Panc1 (cell line): ENCODE data around the gene ZC3HAV1. TPM values are rescaled to one million over a fixed set of nuclear protein-coding genes. Genes with fewer than 3 reads are reported as not detected.
A peak's percentile ranks its signal among the peaks of the same experiment; 100 is the strongest.

ENCODE experiments used
- ATAC-seq: fragments of 200-7000 bp; cut with Tn5 transposase; 2 replicates; pipeline ENCODE4 v1.9.1; 2020; ENCODE audit warnings: mild to moderate bottlenecking, moderate library complexity
- BruUV-seq: library from RNA; stranded (reverse); fragments of 400-500 nt; replicated peaks from 2 replicates; lab custom pipeline; 2021; lab: Mats Ljungman, UMichigan
- CTCF ChIA-PET: fragments of 300-600 bp; sonication (Branson Sonifier 250); formaldehyde crosslinking; loops from one replicate; lab custom pipeline; 2022; ENCODE audit warnings: antibody characterized with exemption; lab: Charles Lee
- POLR2A ChIA-PET: fragments of 300-600 bp; sonication (Branson Sonifier 250); formaldehyde crosslinking; loops from one replicate; lab custom pipeline; 2022; ENCODE audit warnings: antibody characterized with exemption; lab: Charles Lee
- DNase-seq: peaks from one replicate; pipeline ENCODE4 v3.0.0-alpha.2; 2010; ENCODE audit warnings: low read depth, low spot score
- H3K27ac ChIP-seq: 2 replicates; pipeline ENCODE4 v1.5.1; 2011; ENCODE audit warnings: mild to moderate bottlenecking, low read length, inconsistent platforms
- H3K27me3 ChIP-seq: fragments of 200-500 bp; sonication (Bioruptor generic); 2 replicates; pipeline ENCODE4 v1.6.0; 2014; ENCODE audit warnings: low read length, inconsistent platforms; ENCODE audit not compliant: control insufficient read depth, insufficient read depth
- H3K36me3 ChIP-seq: fragments of 200-500 bp; sonication (Bioruptor generic); 2 replicates; pipeline ENCODE4 v1.5.1; 2014; ENCODE audit warnings: inconsistent platforms, mild to moderate bottlenecking, low read length, moderate library complexity; ENCODE audit not compliant: control insufficient read depth, insufficient read depth
- H3K4me1 ChIP-seq: 2 replicates; pipeline ENCODE4 v1.5.1; 2011; ENCODE audit warnings: inconsistent platforms, mild to moderate bottlenecking, low read length, moderate library complexity; ENCODE audit not compliant: control insufficient read depth, insufficient read depth
- H3K4me3 ChIP-seq, 2 experiments: 2 replicates each; pipeline ENCODE4 v1.5.1; 2011 to 2012; ENCODE audit warnings: low read depth in 2 of 2, low read length in 2 of 2, mild to moderate bottlenecking in 2 of 2, inconsistent platforms in 1 of 2, moderate library complexity in 1 of 2
- H3K9me3 ChIP-seq: fragments of 200-500 bp; sonication (Bioruptor generic); 2 replicates; pipeline ENCODE4 v1.5.1; 2014; ENCODE audit warnings: low read depth, mild to moderate bottlenecking, inconsistent platforms, low read length, moderate library complexity; ENCODE audit not compliant: control insufficient read depth, insufficient read depth
- POLR2AphosphoS5 ChIP-seq: IDR thresholded peaks from 2 replicates; pipeline ENCODE4 v1.6.1; 2012; ENCODE audit warnings: mild to moderate bottlenecking, low read depth, low read length, moderate library complexity
- SIN3A ChIP-seq: IDR thresholded peaks from 2 replicates; pipeline ENCODE4 v1.6.1; 2012; ENCODE audit warnings: low read depth, mild to moderate bottlenecking, low read length, moderate library complexity, borderline replicate concordance; ENCODE audit not compliant: insufficient read depth
- TCF7L2 ChIP-seq: IDR thresholded peaks from 2 replicates; pipeline ENCODE4 v1.6.1; 2011; ENCODE audit warnings: mild to moderate bottlenecking, low read depth, low read length, inconsistent platforms
- in situ Hi-C: cut with HindIII; loops from 2 replicates; pipeline ENCODE4 v1.10.0; 2016; ENCODE audit warnings: low sequenced_read_pairs, low pct_unique_long_range_greater_than_20kb
- intact Hi-C: fragments of 100-400 bp; cut with micrococcal nuclease; formaldehyde crosslinking; loops from one replicate; pipeline ENCODE4 v1.10.0; 2022; ENCODE audit not compliant: unreplicated experiment
- total RNA-seq: library from RNA; stranded (reverse); gene quantifications from one replicate; pipeline ENCODE4 v1.2.1, GENCODE V29; 2021; ENCODE audit not compliant: unreplicated experiment
- TF ChIP-seq, protein P1 (sequence below): fragments of 450-650 bp; IDR thresholded peaks from 2 replicates; pipeline ENCODE4 v1.5.1; 2017; ENCODE audit warnings: mild to moderate bottlenecking
- TF ChIP-seq, protein P2 (sequence below), 2 experiments: IDR thresholded peaks; 2 replicates each; pipeline ENCODE4 v1.6.1; 2011 to 2012; ENCODE audit warnings: low read depth in 2 of 2, control low read depth in 1 of 2, low read length in 1 of 2, mild to moderate bottlenecking in 1 of 2, moderate library complexity in 1 of 2; ENCODE audit not compliant: insufficient read depth in 1 of 2

The ZC3HAV1 gene
- total RNA-seq, 1 experiment from 2014 or later = 47.1 TPM

DNA sequence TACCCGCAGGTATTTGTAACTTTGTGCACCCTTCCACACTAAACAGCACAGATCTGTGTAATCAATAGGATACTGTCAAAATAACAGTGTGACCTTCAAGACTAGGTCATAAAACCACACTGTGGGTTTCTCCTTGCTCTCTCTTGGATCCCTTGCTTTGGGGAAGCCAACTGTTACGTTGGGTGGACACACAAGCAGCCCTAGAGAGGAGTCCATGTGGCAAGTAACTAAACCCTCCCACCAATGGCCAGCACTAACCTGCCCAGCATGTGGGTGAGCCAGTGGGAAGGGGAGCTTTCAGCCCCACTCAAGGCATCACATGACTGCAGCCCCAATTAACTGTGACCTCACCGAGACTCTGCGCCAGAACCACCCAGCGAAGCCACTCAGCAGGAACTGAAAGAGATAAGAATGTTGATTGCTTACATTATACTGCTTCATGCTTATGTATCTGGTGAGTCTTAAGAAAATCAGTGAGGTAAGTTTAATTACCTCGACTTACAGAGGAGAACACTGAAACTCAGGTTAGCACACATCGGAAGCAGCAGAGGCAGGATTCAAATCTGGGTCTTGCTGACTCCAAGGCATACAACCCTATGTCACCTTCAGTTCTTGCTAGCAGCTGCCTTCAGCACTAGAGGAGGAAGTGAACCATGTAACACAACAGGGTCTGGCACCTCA lies 9.4 kb upstream of the ZC3HAV1 start:
- Histone ChIP-seq H3K27me3 (no peaks in the 10 kb centered on the region), H3K4me1 (peaks cover 12% of the 10 kb centered on the region), H3K36me3 (no peaks in the 10 kb centered on the region), H3K9me3 (no peaks in the 10 kb centered on the region), H3K4me3 (no peak overlapping the region), H3K27ac (no peak overlapping the region)
- intact Hi-C loops = no loop called here
- BruUV-seq = no TSS peak
- no peak for DNase-seq
- ChIA-PET POLR2A (no interaction called here), CTCF (no interaction called here)
- no peak for ATAC-seq
- no peak for TF ChIP-seq SIN3A
- in situ Hi-C loops = no loop called here

DNA sequence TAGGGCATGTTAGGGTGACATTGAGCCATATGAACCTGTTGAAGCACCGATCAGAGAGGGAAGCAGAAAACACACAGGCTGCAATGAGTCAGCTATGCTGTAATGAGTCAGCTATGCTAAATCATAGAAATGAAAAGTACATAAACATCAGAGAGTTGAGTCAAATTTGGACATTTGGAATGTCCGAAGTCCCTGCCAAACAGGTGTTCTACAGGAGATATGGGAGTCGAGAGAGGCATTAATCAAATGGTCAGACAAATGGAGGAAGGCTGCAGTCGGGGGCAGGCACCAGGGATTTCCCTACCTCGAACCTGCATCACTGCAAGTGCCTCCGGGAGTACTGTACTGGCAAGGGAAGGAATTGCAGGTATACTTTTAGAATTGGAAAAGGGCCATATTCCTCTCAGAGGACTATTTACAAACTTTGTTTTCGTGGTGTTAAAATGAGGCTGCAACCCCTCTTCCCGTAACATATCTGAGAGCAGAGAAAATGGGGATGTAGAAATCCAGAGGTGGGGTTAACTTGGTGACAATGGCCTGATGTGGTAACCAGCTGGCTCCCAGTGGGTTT lies 8.8 kb upstream of the ZC3HAV1 start:
- CTCF ChIA-PET = no interaction called here
- TF ChIP-seq SIN3A (no peak), TCF7L2 (no peak), POLR2AphosphoS5 (no peak)
- TF ChIP-seq, protein P1, sequence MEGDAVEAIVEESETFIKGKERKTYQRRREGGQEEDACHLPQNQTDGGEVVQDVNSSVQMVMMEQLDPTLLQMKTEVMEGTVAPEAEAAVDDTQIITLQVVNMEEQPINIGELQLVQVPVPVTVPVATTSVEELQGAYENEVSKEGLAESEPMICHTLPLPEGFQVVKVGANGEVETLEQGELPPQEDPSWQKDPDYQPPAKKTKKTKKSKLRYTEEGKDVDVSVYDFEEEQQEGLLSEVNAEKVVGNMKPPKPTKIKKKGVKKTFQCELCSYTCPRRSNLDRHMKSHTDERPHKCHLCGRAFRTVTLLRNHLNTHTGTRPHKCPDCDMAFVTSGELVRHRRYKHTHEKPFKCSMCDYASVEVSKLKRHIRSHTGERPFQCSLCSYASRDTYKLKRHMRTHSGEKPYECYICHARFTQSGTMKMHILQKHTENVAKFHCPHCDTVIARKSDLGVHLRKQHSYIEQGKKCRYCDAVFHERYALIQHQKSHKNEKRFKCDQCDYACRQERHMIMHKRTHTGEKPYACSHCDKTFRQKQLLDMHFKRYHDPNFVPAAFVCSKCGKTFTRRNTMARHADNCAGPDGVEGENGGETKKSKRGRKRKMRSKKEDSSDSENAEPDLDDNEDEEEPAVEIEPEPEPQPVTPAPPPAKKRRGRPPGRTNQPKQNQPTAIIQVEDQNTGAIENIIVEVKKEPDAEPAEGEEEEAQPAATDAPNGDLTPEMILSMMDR = no peak
- TF ChIP-seq, protein P2, sequence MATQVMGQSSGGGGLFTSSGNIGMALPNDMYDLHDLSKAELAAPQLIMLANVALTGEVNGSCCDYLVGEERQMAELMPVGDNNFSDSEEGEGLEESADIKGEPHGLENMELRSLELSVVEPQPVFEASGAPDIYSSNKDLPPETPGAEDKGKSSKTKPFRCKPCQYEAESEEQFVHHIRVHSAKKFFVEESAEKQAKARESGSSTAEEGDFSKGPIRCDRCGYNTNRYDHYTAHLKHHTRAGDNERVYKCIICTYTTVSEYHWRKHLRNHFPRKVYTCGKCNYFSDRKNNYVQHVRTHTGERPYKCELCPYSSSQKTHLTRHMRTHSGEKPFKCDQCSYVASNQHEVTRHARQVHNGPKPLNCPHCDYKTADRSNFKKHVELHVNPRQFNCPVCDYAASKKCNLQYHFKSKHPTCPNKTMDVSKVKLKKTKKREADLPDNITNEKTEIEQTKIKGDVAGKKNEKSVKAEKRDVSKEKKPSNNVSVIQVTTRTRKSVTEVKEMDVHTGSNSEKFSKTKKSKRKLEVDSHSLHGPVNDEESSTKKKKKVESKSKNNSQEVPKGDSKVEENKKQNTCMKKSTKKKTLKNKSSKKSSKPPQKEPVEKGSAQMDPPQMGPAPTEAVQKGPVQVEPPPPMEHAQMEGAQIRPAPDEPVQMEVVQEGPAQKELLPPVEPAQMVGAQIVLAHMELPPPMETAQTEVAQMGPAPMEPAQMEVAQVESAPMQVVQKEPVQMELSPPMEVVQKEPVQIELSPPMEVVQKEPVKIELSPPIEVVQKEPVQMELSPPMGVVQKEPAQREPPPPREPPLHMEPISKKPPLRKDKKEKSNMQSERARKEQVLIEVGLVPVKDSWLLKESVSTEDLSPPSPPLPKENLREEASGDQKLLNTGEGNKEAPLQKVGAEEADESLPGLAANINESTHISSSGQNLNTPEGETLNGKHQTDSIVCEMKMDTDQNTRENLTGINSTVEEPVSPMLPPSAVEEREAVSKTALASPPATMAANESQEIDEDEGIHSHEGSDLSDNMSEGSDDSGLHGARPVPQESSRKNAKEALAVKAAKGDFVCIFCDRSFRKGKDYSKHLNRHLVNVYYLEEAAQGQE (IDR thresholded peaks at IDR 0.05; ENCODE audit: insufficient read depth in 1 of 2, low read depth in 2 of 2, low read length in 1 of 2) = no peak
- intact Hi-C loops = no loop called here
- ATAC-seq (peak; percentile 87), DNase-seq (peak; percentile 75)
- no peaks in the 10 kb centered on the region for H3K36me3 ChIP-seq
- no peak overlapping the region for H3K4me3 ChIP-seq
- H3K4me1 ChIP-seq = peaks cover 13% of the 10 kb centered on the region
- H3K27ac ChIP-seq = no peak overlapping the region
- H3K27me3 ChIP-seq = no peaks in the 10 kb centered on the region
- BruUV-seq = no TSS peak
- in situ Hi-C loops = no loop called here
- H3K9me3 ChIP-seq = no peaks in the 10 kb centered on the region
- POLR2A ChIA-PET = no interaction called here

DNA sequence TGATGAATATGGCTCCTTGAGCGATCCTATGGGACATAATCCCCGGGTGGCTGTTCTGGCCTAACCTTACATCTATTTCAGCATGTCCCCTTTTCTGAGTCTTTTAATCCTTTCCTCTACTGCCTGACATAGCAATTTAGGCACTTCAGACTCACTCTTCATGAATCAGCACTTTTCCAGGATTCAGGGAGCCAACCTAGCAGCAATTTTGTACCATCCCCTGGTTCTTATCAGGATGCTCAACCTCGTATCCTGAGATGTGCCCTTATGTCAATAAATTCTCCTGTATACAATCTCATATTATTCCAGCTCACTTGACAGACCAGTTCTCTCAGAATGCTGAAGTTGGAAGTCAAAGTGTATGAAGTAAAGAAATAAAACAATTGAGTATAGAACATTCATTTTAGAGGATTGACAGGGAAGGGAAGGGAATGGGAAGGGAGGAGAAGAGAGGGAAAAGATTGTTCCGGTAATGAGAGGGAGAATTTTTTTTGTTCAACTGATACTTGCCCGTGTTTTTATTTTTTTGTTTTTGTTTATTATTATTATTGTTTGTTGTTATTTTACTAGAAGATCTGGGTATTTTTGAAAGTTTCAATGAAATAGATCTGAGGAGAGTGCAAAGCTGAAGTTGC lies 8.2 kb upstream of the ZC3HAV1 start:
- ChIA-PET CTCF (no interaction called here), POLR2A (no interaction called here)
- ATAC-seq (no peak), DNase-seq (no peak)
- Histone ChIP-seq H3K4me1 (peaks cover 13% of the 10 kb centered on the region), H3K4me3 (no peak overlapping the region), H3K27ac (no peak overlapping the region), H3K27me3 (no peaks in the 10 kb centered on the region), H3K9me3 (no peaks in the 10 kb centered on the region), H3K36me3 (no peaks in the 10 kb centered on the region)
- in situ Hi-C loops (no loop called here), intact Hi-C loops (no loop called here)
- TF ChIP-seq, protein P2 (IDR thresholded peaks at IDR 0.05; ENCODE audit: insufficient read depth in 1 of 2, low read depth in 2 of 2, low read length in 1 of 2) = no peak
- TF ChIP-seq SIN3A (no peak), TCF7L2 (no peak), POLR2AphosphoS5 (no peak)
- TF ChIP-seq, protein P1 = no peak
- no TSS peak for BruUV-seq
